ENCODE results near the gene HLA-DMA. TPM values are rescaled to one million over a fixed set of nuclear protein-coding genes. Genes with fewer than 3 reads are reported as not detected.

The HLA-DMA gene
- total and polyA plus RNA-seq, 2 of the 13 experiments (the other 11 are each of a cell fraction or from before 2014, with no cell fraction given), result 0.70 to 0.71 TPM

GRCh38 chr6:32971581-32972352 lies 18.9 kb upstream of the HLA-DMA start (continued):
- TF ChIP-seq HNF4A (CRISPR knock-in tag; IDR thresholded peaks at IDR 0.05) (0 out of 2 replicates have a peak, but pooled peaks have one; percentile 6), PHF20 (CRISPR knock-in tag; IDR thresholded peaks at IDR 0.05) (peak; percentile 61; the same call in 1 of the 2 replicates), ARID4A (CRISPR knock-in tag; IDR thresholded peaks at IDR 0.05; ENCODE audit: borderline replicate concordance) (peak; percentile 53; the same call in 1 of the 2 replicates), ZNF83 (CRISPR knock-in tag; IDR thresholded peaks at IDR 0.05; ENCODE audit: borderline replicate concordance) (0 out of 2 replicates have a peak, but pooled peaks have one; percentile 81), TCF7 (IDR thresholded peaks at IDR 0.05; ENCODE audit: low read depth) (no peak), ZHX2 (IDR thresholded peaks at IDR 0.05; ENCODE audit: low read depth) (peak; percentile 80), ZHX2 (CRISPR knock-in tag; IDR thresholded peaks at IDR 0.05; ENCODE audit: borderline replicate concordance) (no peak), ARNT (IDR thresholded peaks at IDR 0.05) (no peak), RARA (CRISPR knock-in tag; IDR thresholded peaks at IDR 0.05) (peak; percentile 49; the same call in 1 of the 2 replicates), ZFP90 (CRISPR knock-in tag; IDR thresholded peaks at IDR 0.05; ENCODE audit: borderline replicate concordance) (peak; percentile 87), AKNA (CRISPR knock-in tag; IDR thresholded peaks at IDR 0.05; ENCODE audit: borderline replicate concordance) (no peak), ZNF7 (CRISPR knock-in tag; IDR thresholded peaks at IDR 0.05) (0 out of 2 replicates have a peak, but pooled peaks have one; percentile 19)
